GM21737 (cell line): ENCODE data around the gene NUDT21.

Experiments used
- ATAC-seq: cut with Tn5 transposase; IDR thresholded peaks from one replicate; pipeline ENCODE4 v1.9.1; 2021; ENCODE audit warnings: mild to moderate bottlenecking, moderate library complexity; ENCODE audit not compliant: unreplicated experiment

NUDT21 gene

GRCh38 chr16:56462064-56462796, 11.1 kb upstream of the NUDT21 start:
- no peak for ATAC-seq

GRCh38 chr16:56460101-56460500, 9.0 kb upstream of the NUDT21 start:
- ATAC-seq, result no peak

GRCh38 chr16:56457927-56458470, 6.9 kb upstream of the NUDT21 start:
- ATAC-seq, result no peak

- ATAC-seq, result peak; percentile 30
Measured at GRCh38 chr16:56451753-56452689, 889 bp upstream of the NUDT21 start.

- ATAC-seq, result no peak
Measured at GRCh38 chr16:56450275-56450985, 702 bp downstream of the NUDT21 start.

GRCh38 chr16:56448005-56448404, 3.1 kb downstream of the NUDT21 start:
- ATAC-seq, result no peak

GRCh38 chr16:56447286-56447685, 3.8 kb downstream of the NUDT21 start:
- ATAC-seq, result no peak

- no peak for ATAC-seq
Measured at GRCh38 chr16:56438038-56438437, 13.1 kb downstream of the NUDT21 start.

- ATAC-seq, result no peak
Measured at GRCh38 chr16:56436258-56436657, 14.9 kb downstream of the NUDT21 start.

- no peak for ATAC-seq
Measured at GRCh38 chr16:56428091-56428490, 23.0 kb downstream of the NUDT21 start.

- ATAC-seq, result no peak
Measured at GRCh38 chr16:56426585-56426984, 24.5 kb downstream of the NUDT21 start.

- ATAC-seq, result peak; percentile 86
Measured at GRCh38 chr16:56425439-56425832, 25.7 kb downstream of the NUDT21 start, which contains the start of gene AMFR. AMFR (minus strand) TSS chr16:56425545; CDS start chr16:56425327, 218 bp downstream.

- ATAC-seq, result peak; percentile 28
Measured at GRCh38 chr16:56424791-56425438, 26.2 kb downstream of the NUDT21 start.

GRCh38 chr16:56424404-56424764, 26.7 kb downstream of the NUDT21 start:
- no peak for ATAC-seq

GRCh38 chr16:56423584-56424403, 27.3 kb downstream of the NUDT21 start:
- no peak for ATAC-seq

GRCh38 chr16:56422896-56423441, 28.2 kb downstream of the NUDT21 start:
- no peak for ATAC-seq

- no peak for ATAC-seq
Measured at GRCh38 chr16:56421976-56422669, 29.0 kb downstream of the NUDT21 start.

- ATAC-seq, result no peak
Measured at GRCh38 chr16:56421313-56421712, 29.8 kb downstream of the NUDT21 start.

- ATAC-seq, result no peak
Measured at GRCh38 chr16:56420613-56421012, 30.5 kb downstream of the NUDT21 start.
